ENCODE results near the gene AGRP. TPM values are rescaled to one million over a fixed set of nuclear protein-coding genes. Genes with fewer than 3 reads are reported as not detected.

AGRP gene
- total RNA-seq, 4 donors from 2014 or later: not detected

DNA sequence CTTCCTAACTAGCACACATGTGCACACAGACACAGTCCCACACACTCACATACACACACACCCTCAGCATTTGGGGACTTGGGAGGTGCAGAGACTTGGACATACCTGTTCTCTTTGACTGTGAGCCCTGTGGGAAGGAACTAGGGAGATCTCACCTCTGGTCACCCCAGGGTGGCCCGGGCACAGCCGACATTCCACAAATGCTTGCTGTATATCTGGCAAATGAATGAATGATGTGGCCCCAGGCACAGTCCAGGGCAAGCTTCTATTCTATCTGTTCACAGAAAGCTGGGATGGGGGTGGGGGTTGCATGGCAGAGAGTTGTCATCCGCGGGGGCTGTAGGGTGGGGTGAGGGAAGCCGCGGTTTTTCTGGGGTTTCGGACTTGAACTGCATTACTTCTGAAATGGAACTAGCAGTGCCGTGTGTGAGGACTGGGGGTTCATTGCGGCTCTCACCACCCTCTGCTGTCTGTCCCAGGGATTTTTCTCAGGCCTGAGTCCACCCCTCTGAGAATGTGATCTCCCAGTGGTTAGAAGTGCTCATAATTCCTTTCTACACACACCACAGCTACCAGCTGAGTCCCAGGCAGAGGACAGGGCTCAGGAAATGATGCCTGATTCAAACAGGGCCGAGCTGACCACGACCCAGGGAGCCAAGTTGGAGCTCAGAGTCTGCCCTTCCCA, 42.0 kb upstream of the AGRP start:
- H3K4me1 ChIP-seq: peaks cover 4 to 27% (median 22%) of the 10 kb centered on the region in 4 donors
- H3K9me3 ChIP-seq: no peaks in the 10 kb centered on the region
- no peaks in the 10 kb centered on the region for H3K27me3 ChIP-seq
- TF ChIP-seq POLR2A (IDR thresholded peaks at IDR 0.05) (no peak), EP300 (IDR thresholded peaks at IDR 0.05; ENCODE audit: low read depth) (no peak), POLR2AphosphoS5 (IDR thresholded peaks at IDR 0.05) (no peak)
- TF ChIP-seq, protein P1, sequence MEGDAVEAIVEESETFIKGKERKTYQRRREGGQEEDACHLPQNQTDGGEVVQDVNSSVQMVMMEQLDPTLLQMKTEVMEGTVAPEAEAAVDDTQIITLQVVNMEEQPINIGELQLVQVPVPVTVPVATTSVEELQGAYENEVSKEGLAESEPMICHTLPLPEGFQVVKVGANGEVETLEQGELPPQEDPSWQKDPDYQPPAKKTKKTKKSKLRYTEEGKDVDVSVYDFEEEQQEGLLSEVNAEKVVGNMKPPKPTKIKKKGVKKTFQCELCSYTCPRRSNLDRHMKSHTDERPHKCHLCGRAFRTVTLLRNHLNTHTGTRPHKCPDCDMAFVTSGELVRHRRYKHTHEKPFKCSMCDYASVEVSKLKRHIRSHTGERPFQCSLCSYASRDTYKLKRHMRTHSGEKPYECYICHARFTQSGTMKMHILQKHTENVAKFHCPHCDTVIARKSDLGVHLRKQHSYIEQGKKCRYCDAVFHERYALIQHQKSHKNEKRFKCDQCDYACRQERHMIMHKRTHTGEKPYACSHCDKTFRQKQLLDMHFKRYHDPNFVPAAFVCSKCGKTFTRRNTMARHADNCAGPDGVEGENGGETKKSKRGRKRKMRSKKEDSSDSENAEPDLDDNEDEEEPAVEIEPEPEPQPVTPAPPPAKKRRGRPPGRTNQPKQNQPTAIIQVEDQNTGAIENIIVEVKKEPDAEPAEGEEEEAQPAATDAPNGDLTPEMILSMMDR (IDR thresholded peaks at IDR 0.05): no peak
- DNase-seq: no peak
- in situ Hi-C loops (cut with MboI; ENCODE audit: low pct_ligation_motif_present in 1 of 4, low pct_unique_long_range_greater_than_20kb in 1 of 4, low sequenced_read_pairs in 3 of 4): loop anchor here in 1 of 4 donors (10.0 kb wide), 1 partner anchor 139 kb away; the partner anchor contains the start of genes ACD, C16orf86, ENKD1 and PARD6A
- H3K4me3 ChIP-seq: no peak overlapping the region
- intact Hi-C loops (cut with DNase I; ENCODE audit: low total_unique reads): no loop called here
- 20 to 81% methylated on average over 1 to 11 of the region's 11 CpGs for WGBS, 2 donors (ENCODE audit: low coverage in 1 of 2)
- H3K27ac ChIP-seq: no peak overlapping the region
- H3K36me3 ChIP-seq: no peaks in the 10 kb centered on the region

DNA sequence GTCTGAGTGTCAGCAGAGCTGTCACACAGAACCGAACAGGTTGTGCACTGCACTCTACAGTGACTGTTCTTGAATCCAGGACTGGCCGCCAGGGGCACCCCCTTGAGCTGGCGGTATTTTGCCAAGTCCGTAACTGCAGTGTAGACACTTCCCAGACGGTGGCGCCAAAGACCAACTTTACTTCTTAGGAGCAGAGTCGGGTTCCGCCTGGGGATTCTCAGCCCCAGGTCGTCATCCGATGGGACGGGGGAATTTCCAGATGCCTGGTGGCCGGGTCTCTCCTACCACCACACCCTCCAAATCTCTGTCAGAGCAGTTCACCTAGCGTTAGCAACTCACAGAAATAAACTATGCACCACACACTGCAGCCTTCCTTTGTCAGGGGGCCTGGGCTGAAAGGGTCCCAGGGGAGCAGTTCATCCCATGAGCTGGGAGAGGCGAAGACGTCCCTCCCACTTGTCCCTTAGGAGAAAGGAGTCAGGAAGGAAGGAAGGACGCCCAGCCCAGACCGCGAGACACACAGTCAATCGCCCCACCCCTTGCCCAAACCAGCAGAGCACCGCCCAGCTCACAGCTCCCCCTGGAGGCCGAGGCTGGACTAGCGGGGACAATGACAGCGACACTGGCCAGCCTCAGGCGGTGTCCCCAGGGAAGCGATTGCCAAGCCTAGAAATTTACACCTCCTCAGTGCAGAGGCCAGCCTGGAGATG, 37.9 kb upstream of the AGRP start:
- DNase-seq: peak; percentile 99
- Histone ChIP-seq H3K27me3 (no peaks in the 10 kb centered on the region), H3K4me3 (peak overlapping the region; percentile 16 to 60 (median 28)), H3K36me3 (no peaks in the 10 kb centered on the region), H3K9me3 (no peaks in the 10 kb centered on the region), H3K4me1 (peaks cover 4 to 8% (median 6%) of the 10 kb centered on the region in 4 donors), H3K27ac (peak overlapping the region; percentile 89 to 97 (median 94))
- TF ChIP-seq, protein P1 (IDR thresholded peaks at IDR 0.05): peak; percentile 72 to 98 (median 84)
- TF ChIP-seq EP300 (IDR thresholded peaks at IDR 0.05; ENCODE audit: low read depth) (no peak), POLR2A (IDR thresholded peaks at IDR 0.05) (peak; percentile 33), POLR2AphosphoS5 (IDR thresholded peaks at IDR 0.05) (peak; percentile 44 to 64 (median 56))
- intact Hi-C loops (cut with DNase I; ENCODE audit: low total_unique reads): loop anchor here (5.0 kb wide), 1 partner anchor 146 kb away; the partner anchor contains the start of genes C16orf86 and ENKD1
- in situ Hi-C loops (cut with MboI; ENCODE audit: low pct_ligation_motif_present in 1 of 4, low pct_unique_long_range_greater_than_20kb in 1 of 4, low sequenced_read_pairs in 3 of 4): loop anchor here in 1 of 4 donors (10.0 kb wide), 1 partner anchor 144 kb away; the partner anchor contains the start of genes ACD, C16orf86, ENKD1 and PARD6A
- WGBS, 2 donors (ENCODE audit: low coverage in 1 of 2): 1 to 5% methylated on average over 3 to 23 of the region's 25 CpGs

DNA sequence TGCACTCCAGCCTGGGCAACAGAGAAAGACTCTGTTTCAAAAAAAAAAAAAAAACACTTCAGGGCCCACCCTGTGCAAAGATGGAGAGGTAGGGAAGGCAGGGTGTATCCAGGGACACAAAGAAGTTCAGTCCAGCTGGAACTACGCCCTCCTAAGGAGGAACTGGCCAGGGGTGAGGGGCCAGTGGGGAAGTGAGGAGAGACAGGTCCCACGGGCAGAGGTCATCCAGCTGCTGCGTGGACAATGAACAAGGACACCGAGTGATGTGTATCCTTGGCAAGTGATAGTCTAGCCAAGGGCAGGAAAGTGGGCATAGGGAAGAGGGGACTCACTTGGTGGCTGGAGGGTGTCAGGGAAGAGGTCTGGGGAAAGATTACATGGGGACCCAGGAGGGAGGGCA, 35.9 kb upstream of the AGRP start:
- peaks cover 4 to 15% (median 7%) of the 10 kb centered on the region in 4 donors for H3K4me1 ChIP-seq
- no peaks in the 10 kb centered on the region for H3K27me3 ChIP-seq
- no peak for DNase-seq
- no peaks in the 10 kb centered on the region for H3K9me3 ChIP-seq
- TF ChIP-seq, protein P1 (IDR thresholded peaks at IDR 0.05): no peak
- no peak for TF ChIP-seq EP300 (IDR thresholded peaks at IDR 0.05; ENCODE audit: low read depth)
- TF ChIP-seq POLR2A (IDR thresholded peaks at IDR 0.05): no peak
- no peak for TF ChIP-seq POLR2AphosphoS5 (IDR thresholded peaks at IDR 0.05)
- H3K36me3 ChIP-seq: no peaks in the 10 kb centered on the region
- intact Hi-C loops (cut with DNase I; ENCODE audit: low total_unique reads): no loop called here
- H3K4me3 ChIP-seq: no peak overlapping the region
- in situ Hi-C loops (cut with MboI; ENCODE audit: low pct_ligation_motif_present in 1 of 4, low pct_unique_long_range_greater_than_20kb in 1 of 4, low sequenced_read_pairs in 3 of 4): no loop called here
- H3K27ac ChIP-seq: peak overlapping the region in 2 of 4 donors; percentile 37 to 77
- 60 to 73% methylated on average over 2 to 4 of the region's 4 CpGs for WGBS, 2 donors (ENCODE audit: low coverage in 1 of 2)

DNA sequence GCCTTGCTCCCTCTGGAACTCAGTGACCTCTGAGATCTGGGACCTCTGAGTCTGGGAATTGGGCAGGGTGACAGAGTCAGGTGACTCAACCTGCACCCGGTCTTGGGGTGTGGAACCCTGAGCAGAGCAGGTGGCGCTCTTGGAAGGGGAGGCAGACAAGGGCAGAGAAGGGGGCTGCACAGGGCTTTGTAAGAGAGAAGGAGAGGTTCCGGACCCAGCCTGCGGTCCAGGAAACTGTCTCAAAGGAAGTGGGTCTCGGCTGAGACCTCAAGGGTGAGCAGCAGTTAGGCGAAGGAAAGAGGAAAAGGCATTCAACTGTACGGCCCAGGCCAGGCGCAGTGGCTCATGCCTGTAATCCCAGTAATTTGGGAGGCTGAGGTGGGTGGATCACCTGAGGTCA, 35.3 kb upstream of the AGRP start:
- peaks cover 4 to 18% (median 9%) of the 10 kb centered on the region in 4 donors for H3K4me1 ChIP-seq
- no peaks in the 10 kb centered on the region for H3K27me3 ChIP-seq
- H3K36me3 ChIP-seq: no peaks in the 10 kb centered on the region
- H3K9me3 ChIP-seq: no peaks in the 10 kb centered on the region
- TF ChIP-seq POLR2A (IDR thresholded peaks at IDR 0.05): no peak
- TF ChIP-seq EP300 (IDR thresholded peaks at IDR 0.05; ENCODE audit: low read depth): no peak
- no peak for TF ChIP-seq POLR2AphosphoS5 (IDR thresholded peaks at IDR 0.05)
- TF ChIP-seq, protein P1 (IDR thresholded peaks at IDR 0.05): no peak
- peak overlapping the region; percentile 24 to 77 (median 40) for H3K27ac ChIP-seq
- no peak overlapping the region for H3K4me3 ChIP-seq
- WGBS, 2 donors (ENCODE audit: low coverage in 1 of 2): 52 to 77% methylated on average over 4 to 8 of the region's 8 CpGs
- DNase-seq: no peak
- in situ Hi-C loops (cut with MboI; ENCODE audit: low pct_ligation_motif_present in 1 of 4, low pct_unique_long_range_greater_than_20kb in 1 of 4, low sequenced_read_pairs in 3 of 4) (no loop called here), intact Hi-C loops (cut with DNase I; ENCODE audit: low total_unique reads) (no loop called here)

Data from transverse colon (tissue), 4 donors.